Measurements from ENCODE around the gene DAP3.
"Not testable (repeated sequence)": the region's sequence is repeated elsewhere in the genome, so short reads cannot be mapped to it uniquely, and the experiment has no call there.

The DAP3 gene

DNA sequence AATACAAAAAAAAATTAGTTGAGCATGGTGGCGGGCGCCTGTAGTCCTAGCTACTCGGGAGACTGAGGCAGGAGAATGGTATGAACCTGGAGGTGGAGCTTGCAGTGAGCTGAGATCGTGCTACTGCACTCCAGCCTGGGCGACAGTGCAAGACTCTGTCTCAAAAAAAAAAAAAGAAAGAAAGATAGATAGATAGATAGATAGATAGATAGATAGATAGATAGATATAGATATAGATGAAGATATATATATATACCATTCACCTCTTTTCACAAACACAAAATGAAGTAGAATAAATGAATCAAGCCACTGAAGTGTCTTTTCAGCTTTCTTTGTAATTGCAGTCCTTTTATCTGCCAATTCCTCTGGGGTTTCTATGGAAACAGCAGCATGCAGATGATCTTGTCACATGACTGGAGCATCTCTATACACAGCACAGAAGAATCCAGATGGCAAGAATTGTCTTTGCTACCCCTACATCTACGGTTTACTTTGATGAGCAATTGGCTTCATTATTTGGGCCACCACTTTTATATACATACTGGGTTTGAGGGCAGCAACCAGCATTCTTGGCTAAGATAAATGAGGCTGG, 29.7 kb downstream of the DAP3 start:
- DNase-seq (ENCODE audit: low spot score), result not testable (repeated sequence)

DNA sequence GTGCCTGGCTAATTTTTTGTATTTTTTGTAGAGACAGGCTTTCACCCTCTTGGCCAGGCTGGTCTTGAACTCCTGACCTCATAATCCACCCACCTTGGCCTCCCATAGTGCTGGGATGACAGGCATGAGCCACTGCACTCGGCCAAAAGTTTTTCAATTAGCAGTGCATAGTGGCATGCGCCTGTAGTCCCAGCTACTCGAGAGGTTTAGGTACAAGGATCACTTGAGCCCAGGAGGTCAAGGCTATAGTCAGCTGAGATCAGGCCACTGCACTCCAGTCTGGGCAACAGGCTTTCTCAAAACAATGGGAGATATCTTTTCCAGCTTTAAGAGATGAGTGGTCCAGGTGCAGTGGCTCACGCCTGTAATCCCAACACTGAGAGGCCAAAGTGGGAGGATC, 30.8 kb downstream of the DAP3 start:
- DNase-seq (ENCODE audit: low spot score), result no peak

DNA sequence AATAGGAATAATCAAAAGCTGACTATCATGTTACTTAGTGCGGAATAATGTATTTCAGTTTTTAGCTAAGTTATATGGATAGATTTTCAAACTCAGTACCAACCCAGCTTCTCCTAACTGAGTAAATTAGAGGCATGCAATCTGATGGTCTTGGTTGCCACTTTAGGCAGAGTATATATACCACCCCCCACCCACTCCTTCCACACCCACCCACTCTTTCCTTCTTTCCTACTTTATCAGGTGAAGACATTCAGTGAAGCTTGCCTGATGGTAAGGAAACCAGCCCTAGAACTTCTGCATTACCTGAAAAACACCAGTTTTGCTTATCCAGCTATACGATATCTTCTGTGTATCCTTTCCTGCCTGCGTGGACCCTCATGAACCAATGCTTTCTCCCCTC, 36.3 kb downstream of the DAP3 start:
- DNase-seq (ENCODE audit: low spot score), result no peak

DNA sequence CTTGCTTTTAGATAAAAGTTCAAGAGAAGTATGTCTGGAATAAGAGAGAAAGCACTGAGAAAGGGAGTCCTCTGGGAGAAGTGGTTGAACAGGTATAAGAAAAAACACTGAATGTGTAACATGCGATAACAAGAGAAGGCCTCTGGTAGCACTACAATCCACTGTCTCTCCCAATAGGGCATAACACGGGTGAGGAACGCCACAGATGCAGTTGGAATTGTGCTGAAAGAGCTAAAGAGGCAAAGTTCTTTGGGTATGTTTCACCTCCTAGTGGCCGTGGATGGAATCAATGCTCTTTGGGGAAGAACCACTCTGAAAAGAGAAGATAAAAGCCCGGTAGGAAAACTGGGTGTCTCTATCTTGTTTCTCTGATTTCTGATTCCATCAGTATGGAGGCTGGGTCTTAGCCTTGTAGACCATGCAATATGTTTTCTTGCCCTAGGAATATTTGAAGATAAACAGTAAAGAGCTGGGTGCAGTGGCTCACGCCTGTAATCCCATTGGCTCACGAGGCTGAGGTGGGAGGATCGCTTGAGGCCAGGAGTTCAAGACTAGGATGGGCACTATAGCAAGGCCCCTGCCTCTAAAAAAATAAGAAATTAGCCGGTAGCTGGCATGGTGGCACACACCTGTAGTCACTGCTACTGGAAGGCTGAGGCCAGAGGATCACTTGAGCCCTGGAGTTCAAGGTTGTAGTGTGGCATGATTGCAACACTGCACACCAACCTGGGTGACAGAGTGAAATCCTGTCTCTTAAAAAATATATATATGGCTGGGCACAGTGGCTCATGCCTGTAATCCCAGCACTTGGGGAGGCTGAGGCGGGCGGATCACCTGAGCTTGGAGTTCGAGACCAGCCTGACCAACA, 40.4 kb downstream of the DAP3 start:
- DNase-seq (ENCODE audit: low spot score), result peak; percentile 71

DNA sequence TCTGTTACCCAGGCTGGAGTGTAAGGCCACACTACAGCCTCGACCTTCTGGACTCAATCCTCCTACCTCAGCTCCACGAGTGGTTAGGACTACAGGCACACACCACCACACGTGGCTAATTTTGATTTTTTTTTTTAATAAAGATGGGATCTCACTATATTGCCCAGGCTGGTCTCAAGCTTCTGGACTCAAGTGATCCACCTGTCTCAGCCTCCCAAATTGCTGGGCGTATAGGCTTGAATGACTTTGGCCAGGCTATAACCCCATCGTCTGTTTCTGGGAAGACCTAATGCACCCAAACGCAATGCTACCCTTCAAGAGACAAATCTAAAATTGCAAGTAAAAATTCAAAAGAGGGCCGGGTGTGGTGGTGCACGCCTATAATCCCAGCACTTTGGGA, 52.1 kb downstream of the DAP3 start:
- DNase-seq (ENCODE audit: low spot score), result no peak

DNA sequence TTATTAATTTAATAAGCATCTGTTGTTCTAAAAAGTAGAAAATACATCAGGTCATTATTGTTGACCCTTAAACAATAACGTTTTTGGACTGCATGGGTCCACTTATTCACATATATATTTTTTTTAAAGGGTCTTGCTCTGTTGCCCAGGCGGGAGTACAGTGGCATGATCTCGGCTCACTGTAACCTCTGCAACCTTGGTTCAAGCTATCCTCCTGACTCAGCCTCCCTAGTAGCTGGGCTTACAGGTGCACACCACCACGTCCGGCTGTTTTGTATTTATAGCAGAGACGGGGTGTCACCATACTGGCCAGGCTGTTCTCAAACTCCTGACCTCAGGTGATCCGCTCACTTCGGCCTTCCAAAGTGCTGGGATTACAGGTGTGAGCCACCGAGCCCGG, 53.0 kb downstream of the DAP3 start:
- DNase-seq (ENCODE audit: low spot score), result no peak

DNA sequence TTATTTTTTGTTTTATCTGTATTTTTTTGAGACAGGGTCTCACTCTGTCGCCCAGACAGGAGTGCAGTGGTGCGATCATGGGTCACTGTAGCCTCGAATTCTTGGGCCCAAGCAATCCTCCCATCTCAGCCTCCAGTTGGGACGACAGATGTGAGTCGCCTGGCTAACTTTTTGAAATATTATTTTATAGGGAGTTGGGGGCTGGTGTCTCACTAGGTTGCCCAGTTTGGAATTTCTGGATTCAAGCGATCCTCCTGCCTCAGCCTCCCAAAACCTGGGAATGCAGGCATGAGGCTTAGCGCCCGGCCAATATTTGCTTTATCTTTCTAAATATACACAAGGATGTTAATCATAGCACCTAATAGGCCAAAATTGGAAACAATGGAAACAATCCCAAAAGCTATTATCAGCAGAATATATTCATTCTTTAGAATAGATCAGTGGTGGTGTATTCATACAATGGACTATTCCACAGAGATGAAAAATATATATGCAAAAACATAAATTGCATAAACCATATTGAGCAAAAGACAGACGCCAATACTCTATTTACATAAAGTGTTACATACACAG, 55.9 kb downstream of the DAP3 start:
- no peak for DNase-seq (ENCODE audit: low spot score)

DNA sequence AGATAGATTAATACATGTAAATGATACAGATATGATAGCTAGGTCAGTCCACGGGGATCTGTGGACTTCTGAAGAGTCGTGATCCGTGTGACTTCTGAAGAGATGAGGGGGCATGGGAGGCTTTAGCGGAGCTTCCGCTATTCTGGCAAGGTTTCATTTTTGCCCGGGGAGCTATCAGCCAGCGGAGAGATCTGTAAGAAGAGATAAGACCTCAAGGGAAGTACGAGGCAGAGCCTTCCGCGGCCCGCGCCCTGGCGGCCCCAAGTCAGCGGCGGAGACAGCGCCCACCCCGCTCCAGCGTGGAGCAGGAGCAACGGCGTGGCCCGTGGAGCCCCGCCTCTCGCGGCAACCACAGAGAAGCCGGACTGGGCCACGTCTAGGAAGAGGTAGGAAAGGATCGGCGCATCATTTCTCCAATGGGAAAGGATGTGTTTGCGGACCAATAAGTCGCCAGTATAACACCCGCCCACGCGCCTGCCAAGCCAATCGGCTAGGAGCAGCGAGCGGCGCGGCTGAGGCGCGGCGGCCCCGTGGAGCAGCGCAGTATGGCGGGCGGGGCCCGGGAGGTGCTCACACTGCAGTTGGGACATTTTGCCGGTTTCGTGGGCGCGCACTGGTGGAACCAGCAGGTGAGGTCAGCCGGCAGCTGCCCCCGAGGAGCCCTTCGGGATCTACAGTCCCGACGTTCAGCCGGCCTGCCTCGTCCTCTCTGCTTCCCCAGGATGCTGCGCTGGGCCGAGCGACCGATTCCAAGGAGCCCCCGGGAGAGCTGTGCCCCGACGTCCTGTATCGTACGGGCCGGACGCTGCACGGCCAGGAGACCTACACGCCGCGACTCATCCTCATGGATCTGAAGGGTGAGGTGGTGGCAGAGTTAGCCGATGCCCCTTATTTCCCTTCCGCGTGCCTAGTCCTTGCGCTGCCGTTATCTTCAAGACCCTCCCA, 56.7 kb downstream of the DAP3 start:
- peak; percentile 93 for DNase-seq (ENCODE audit: low spot score)

DNA sequence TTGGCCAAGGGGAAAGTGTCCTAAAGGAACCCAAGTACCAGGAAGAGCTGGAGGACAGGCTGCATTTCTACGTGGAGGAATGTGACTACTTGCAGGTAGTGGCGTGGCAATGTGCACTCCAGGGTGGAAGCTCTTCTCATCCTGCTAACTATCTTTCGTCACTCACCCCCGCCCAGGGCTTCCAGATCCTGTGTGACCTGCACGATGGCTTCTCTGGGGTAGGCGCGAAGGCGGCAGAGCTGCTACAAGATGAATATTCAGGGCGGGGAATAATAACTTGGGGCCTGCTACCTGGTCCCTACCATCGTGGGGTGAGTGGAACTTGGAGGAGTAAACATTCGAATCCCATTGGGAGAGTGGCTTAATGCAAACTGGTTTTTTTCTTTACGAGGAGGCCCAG, 58.7 kb downstream of the DAP3 start:
- DNase-seq (ENCODE audit: low spot score), result not testable (repeated sequence)

DNA sequence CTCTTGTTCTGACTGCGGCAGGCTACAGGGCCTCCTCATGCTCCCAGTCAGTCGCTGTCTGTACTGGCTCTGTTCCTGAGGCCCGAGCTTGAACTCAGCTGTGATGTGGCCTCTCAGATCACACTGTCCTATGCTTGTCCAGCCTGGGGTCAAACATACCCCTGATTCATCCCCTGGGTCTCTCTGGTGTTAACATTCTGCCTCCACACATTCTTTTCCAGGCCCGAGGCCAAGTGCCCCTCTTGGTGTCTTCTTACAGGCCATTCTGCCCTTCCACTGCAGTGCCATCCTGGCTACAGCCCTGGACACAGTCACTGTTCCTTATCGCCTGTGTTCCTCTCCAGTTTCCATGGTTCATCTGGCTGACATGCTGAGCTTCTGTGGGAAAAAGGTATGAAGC, 59.2 kb downstream of the DAP3 start:
- DNase-seq (ENCODE audit: low spot score), result not testable (repeated sequence)

DNA sequence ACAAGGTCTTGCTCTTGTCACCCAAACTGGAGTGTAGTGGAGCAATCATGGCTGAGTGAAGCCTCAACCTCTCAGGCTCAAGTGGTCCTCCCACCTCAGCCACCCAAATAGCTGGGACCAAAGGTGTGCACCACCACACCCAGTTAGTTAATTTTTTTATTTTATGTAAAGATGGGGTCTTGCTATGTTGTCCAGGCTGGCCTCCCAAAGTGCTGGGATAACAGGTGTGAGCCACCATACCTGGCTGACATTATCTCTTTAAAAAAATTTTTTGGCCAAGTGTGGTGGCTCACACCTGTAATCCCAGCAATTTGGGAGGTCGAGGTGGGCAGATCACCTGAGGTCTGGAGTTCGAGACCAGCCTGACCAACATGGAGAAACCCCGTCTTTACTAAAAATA, 70.1 kb downstream of the DAP3 start:
- not testable (repeated sequence) for DNase-seq (ENCODE audit: low spot score)

DNA sequence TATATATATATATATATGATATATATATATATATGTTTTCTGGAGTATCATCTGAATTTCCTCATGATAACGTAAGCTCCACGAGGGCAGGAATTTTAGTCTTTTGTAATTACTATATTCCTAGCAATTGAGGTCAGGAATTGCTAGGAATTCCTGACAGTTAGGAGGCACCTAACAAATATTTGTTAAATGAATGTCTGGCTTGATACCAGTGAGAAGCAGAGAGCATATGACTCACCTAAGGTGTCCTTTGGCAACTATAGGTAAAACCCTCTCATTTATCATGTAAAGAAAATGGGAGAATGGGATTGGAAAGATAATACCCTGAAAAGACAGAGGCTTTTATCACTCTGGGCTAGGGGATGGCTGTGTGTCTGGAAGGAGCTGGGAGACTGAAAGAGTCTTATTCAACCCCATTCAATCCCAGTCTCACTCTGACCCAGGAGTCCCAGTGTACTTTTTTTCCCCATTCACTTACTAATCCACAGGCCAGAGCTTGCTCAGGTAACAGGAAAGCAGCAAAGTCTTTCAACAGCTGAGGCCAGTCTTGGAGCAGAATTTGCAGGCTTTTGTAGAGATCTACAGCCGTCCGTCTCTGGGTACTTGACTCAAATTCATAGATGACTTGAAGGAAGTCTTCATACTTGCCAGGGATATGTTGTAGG, 71.2 kb downstream of the DAP3 start:
- no peak for DNase-seq (ENCODE audit: low spot score)

DNA sequence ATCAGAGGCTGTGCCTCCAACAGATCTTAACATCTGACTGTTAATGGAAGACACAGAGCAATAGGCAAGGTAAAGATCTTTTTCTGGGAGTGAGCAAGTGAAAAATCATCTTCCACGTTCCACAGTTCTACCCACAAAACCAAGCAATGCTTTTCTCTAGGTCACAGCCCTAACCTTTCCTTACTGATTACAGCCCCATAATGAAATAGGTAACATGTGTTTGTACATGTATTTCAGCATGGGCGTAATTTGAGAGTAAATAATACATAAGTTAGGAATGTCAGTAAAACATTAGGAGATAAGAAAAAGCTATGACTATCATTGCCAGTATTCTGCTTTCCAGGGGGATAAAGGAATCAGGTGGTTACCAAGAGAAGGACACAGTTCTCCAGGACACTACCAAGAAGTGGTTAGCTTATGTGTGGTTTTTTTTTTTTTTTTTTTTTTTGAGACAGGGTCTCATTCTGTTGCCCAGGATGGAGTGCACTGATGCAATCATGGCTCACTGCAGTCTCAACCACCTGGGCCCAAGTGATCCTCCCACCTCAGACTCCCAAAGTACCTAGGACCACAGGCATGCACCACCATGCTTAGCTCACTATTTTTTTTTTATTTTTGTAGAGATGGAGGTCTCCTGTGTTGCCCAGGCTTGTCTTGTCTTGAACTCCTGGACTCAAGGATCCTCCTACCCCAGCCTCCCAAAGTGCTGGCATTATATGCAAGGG, 72.0 kb downstream of the DAP3 start:
- DNase-seq (ENCODE audit: low spot score), result no peak

DNA sequence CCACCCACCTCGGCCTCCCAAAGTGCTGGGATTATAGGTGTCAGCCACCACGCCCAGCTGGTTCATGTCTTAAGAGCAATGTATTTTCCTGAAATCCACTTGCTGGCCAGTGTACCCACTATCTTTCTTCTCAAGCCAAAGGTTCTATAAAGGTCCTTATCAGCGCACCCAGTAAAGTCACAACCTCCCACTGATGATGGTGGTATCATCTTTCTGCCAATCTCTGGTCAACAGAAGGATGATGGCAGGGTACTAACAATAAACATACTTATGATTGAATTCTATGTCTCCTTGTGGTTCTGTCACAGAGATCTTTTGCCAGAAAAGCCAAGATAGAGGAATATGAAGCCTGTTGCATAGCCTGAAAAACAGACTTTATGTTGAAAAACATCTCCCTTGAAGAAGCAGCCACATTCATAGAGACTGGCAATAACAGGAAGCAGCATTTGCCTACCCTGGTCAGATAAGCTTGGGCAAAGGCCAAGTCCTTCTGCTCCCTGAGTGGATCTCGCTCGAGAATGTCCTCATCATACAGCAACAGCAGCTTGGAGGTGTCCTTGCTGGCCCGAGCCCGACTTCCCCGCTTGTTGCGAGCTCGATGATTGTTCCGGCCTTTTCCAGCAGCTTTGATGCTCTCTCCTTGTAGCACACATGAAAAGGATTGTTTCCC, 73.0 kb downstream of the DAP3 start:
- DNase-seq (ENCODE audit: low spot score), result no peak

DNA sequence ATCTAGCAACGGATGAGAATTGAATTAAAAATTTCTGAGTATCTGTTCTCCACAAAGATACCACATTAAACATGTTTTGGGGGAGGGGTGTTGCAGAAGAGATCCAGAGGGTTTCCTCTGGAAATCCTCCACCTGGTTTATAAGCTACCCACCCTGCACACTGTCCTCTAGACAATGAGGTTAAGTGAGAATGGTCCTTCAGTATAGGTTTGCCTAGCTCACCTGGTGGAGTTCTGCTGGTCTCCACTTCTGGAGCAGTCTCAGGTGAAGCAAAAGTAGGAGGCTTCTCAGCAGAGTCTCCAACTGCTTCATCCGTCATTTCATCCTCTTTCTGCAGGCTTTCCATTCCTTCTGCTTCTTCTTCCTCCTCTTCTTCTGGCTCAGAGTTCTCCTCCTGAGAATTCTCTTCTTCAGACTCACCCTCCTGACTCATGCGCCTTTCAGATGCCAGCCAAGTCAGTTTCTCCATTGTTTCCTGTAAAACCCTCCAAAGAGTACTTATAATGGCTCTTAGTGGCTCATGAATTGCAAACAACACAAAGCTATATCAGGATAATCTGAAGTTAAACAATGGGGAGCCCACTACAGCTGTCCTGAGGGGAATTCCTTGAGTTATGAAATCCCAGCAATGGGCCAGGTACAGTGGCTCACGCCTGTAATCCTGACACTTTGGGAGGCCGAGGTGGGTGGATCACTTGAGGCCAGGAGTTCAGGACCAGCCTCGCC, 74.4 kb downstream of the DAP3 start:
- DNase-seq (ENCODE audit: low spot score), result not testable (repeated sequence)

DNA sequence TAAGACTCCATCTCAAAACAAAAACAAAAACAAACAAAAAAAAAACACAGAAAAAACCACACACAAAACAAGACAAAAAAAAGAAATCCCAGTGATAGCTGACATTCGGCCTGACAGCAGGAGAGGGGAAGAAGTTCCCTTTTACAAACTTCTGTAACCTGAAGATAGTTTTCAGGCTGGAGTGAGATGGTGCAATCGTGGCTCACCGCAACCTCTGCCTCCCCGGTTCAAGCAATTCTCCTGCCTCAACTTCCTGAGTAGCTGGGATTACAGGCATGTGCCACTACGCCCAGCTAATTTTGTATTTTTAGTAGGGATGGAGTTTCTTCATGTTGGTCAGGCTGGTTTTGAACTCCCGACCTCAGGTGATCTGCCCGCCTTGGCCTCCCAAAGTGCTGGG, 75.1 kb downstream of the DAP3 start:
- not testable (repeated sequence) for DNase-seq (ENCODE audit: low spot score)

DNA sequence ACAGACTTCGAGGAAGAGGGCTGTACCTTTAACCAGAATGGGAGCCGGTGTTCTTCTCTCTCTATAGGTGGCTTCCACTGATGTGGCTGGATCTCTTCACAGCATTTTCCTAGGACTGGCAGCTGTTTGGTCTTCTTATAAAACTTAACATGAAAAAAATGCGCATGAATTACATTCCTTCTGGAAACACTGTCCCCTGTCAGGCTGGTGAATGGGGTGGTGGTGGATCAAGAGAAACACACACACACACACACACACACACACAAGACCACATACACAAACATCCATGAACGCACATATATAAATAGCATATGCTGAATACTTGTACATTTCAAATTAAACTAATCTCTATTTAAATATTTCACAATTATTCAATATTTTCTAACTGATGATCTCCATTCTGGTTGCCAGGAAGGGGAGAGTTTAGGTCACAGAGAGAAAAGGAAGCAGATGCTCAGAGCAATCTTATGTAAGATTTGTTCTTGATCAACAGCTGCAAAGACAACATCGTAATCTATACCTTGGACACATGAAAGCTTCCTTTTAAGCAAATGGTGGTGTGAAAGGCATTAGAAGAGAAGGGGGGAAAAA, 78.6 kb downstream of the DAP3 start:
- not testable (repeated sequence) for DNase-seq (ENCODE audit: low spot score)

DNA sequence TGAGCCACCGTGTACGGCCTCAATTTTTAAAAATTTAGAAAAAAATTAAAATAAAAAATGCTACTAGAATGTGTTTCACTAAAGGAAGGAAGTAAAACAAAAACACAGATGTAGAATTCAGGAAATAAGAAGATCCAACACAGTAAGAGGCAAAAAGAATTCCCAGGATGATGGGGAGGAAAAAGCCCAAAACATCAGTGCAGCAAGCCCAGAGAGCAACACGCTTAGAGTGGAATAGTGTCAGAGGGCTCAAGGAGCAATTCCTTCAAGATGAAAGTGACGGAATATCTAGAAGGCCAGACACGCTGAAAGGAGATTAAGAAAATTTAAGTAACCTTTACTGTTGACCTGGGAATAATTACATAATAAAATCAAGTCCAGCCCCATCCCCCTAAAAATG, 80.4 kb downstream of the DAP3 start:
- no peak for DNase-seq (ENCODE audit: low spot score)

DNA sequence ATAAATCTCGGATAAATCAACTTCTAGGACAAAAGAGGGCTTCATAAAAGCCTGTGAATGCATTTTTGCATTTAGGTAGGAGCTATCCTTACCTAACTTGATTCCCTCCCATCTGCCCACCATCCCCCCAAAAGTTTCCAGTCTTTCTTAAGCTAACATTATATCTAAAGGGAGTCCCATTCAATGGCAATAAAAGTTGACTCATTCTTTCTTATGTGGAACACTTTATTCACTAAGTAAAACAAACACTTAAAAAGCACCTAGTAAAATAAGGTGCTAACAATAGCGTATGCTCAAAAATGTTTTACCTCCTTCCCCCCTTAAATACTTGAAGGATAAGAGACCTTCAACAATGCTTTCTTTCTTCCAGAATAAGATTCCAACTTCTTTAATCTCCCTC, 84.3 kb downstream of the DAP3 start:
- no peak for DNase-seq (ENCODE audit: low spot score)
